GM21360 (cell line): ENCODE measurements around the gene SHLD1.
"Not testable (repeated sequence)": the region's sequence is repeated elsewhere in the genome, so short reads cannot be mapped to it uniquely, and the experiment has no call there.

Source experiments
- ATAC-seq: cut with Tn5 transposase; IDR thresholded peaks from one replicate; pipeline ENCODE4 v1.9.1; 2021; ENCODE audit warnings: mild to moderate bottlenecking, moderate library complexity; ENCODE audit not compliant: unreplicated experiment

The SHLD1 gene

GRCh38 chr20:5749952-5750779, at the start of gene SHLD1:
TSS of gene SHLD1 (plus strand) at chr20:5750401. CDS start at chr20:5772866, 22,465 bp downstream.
- peak; percentile 91 for ATAC-seq

GRCh38 chr20:5702339-5702738, 47.9 kb upstream of the SHLD1 start:
- ATAC-seq, result not testable (repeated sequence)

GRCh38 chr20:5703681-5704101, 46.5 kb upstream of the SHLD1 start:
- ATAC-seq, result no peak

- ATAC-seq, result no peak
Measured at GRCh38 chr20:5705827-5706226, 44.4 kb upstream of the SHLD1 start.

- no peak for ATAC-seq
Measured at GRCh38 chr20:5706797-5707196, 43.4 kb upstream of the SHLD1 start.

GRCh38 chr20:5710551-5710950, 39.6 kb upstream of the SHLD1 start:
- no peak for ATAC-seq

- no peak for ATAC-seq
Measured at GRCh38 chr20:5714261-5715041, 35.8 kb upstream of the SHLD1 start.

GRCh38 chr20:5715071-5715841, 34.9 kb upstream of the SHLD1 start:
- ATAC-seq, result no peak

- no peak for ATAC-seq
Measured at GRCh38 chr20:5716953-5717352, 33.2 kb upstream of the SHLD1 start.

GRCh38 chr20:5718896-5719595, 31.2 kb upstream of the SHLD1 start:
- ATAC-seq, result no peak

- ATAC-seq, result no peak
Measured at GRCh38 chr20:5719861-5720403, 30.3 kb upstream of the SHLD1 start.

GRCh38 chr20:5720696-5721095, 29.5 kb upstream of the SHLD1 start:
- no peak for ATAC-seq

- ATAC-seq, result not testable (repeated sequence)
Measured at GRCh38 chr20:5721356-5721755, 28.8 kb upstream of the SHLD1 start.

- no peak for ATAC-seq
Measured at GRCh38 chr20:5722927-5723326, 27.3 kb upstream of the SHLD1 start.

- not testable (repeated sequence) for ATAC-seq
Measured at GRCh38 chr20:5725183-5725463, 25.1 kb upstream of the SHLD1 start.

- no peak for ATAC-seq
Measured at GRCh38 chr20:5727018-5727515, 23.1 kb upstream of the SHLD1 start.

GRCh38 chr20:5729348-5729747, 20.9 kb upstream of the SHLD1 start:
- no peak for ATAC-seq

GRCh38 chr20:5730131-5730530, 20.1 kb upstream of the SHLD1 start:
- ATAC-seq, result no peak

- no peak for ATAC-seq
Measured at GRCh38 chr20:5731753-5732366, 18.3 kb upstream of the SHLD1 start.

- ATAC-seq, result no peak
Measured at GRCh38 chr20:5734602-5735001, 15.6 kb upstream of the SHLD1 start.
